Measurements from ENCODE around the gene C10orf120.

Gene C10orf120

GRCh38 chr10:122701652-122702051, 2.0 kb upstream of the C10orf120 start:
- H3K36me3 Mint-ChIP-seq (ENCODE audit: low read depth) = no peaks in the 10 kb centered on the region
- H3K4me3 Mint-ChIP-seq = no peak overlapping the region
- H3K27me3 Mint-ChIP-seq (ENCODE audit: low read depth, poor library complexity) = peaks cover 4% of the 10 kb centered on the region
- DNase-seq = no peak
- H3K9me3 Mint-ChIP-seq = no peaks in the 10 kb centered on the region
- no peak overlapping the region for H3K27ac Mint-ChIP-seq
- H3K4me1 Mint-ChIP-seq = no peaks in the 10 kb centered on the region
- TF ChIP-seq, protein P1, sequence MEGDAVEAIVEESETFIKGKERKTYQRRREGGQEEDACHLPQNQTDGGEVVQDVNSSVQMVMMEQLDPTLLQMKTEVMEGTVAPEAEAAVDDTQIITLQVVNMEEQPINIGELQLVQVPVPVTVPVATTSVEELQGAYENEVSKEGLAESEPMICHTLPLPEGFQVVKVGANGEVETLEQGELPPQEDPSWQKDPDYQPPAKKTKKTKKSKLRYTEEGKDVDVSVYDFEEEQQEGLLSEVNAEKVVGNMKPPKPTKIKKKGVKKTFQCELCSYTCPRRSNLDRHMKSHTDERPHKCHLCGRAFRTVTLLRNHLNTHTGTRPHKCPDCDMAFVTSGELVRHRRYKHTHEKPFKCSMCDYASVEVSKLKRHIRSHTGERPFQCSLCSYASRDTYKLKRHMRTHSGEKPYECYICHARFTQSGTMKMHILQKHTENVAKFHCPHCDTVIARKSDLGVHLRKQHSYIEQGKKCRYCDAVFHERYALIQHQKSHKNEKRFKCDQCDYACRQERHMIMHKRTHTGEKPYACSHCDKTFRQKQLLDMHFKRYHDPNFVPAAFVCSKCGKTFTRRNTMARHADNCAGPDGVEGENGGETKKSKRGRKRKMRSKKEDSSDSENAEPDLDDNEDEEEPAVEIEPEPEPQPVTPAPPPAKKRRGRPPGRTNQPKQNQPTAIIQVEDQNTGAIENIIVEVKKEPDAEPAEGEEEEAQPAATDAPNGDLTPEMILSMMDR (IDR thresholded peaks at IDR 0.05) = no peak

DNA sequence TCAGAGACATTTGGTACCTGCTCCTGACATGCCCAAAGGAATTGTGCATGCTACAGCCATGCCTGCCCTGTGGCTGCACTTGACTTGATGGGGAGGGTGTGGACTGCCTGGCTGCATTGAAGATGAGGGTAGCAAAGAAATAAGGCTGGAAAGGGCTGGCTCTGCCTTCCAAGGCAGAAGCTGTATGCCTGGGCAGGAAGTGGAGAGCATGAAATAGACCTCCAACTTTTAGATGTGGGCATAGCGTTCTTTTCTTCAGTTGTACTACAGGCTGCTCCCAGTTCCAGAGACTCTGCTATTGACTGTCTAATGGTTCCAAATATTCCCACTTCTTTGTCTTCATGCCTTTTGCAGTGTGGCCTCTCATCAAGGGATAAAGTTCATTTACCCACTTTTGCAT, 3.0 kb downstream of the C10orf120 start:
- H3K9me3 Mint-ChIP-seq = peaks cover 5% of the 10 kb centered on the region
- no peak for DNase-seq
- no peaks in the 10 kb centered on the region for H3K36me3 Mint-ChIP-seq (ENCODE audit: low read depth)
- TF ChIP-seq, protein P1 (IDR thresholded peaks at IDR 0.05) = no peak
- no peaks in the 10 kb centered on the region for H3K4me1 Mint-ChIP-seq
- no peak overlapping the region for H3K4me3 Mint-ChIP-seq
- peaks cover 19% of the 10 kb centered on the region for H3K27me3 Mint-ChIP-seq (ENCODE audit: low read depth, poor library complexity)
- H3K27ac Mint-ChIP-seq = no peak overlapping the region

DNA sequence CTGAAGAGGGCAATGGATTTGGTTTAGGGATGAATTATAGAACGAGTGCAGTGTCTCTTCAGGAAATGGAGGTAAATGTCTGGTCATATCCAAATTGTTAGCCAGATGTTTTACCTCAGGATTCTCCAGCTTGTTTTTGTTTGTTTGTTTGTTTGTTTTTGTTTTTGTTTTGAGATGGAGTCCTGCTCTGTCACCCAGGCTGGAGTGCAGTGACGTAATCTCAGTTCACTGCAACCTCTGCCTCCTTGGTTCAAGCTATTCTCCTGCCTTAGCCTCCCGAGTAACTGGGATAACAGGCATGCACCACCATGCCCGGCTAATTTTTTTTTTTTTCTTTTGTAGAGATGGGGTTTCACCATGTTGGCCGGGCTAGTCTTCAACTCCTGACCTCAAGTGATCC, 6.9 kb downstream of the C10orf120 start:
- Mint-ChIP-seq H3K36me3 (ENCODE audit: low read depth) (no peaks in the 10 kb centered on the region), H3K4me3 (no peak overlapping the region), H3K9me3 (peaks cover 5% of the 10 kb centered on the region), H3K27ac (no peak overlapping the region), H3K27me3 (ENCODE audit: low read depth, poor library complexity) (peaks cover 45% of the 10 kb centered on the region), H3K4me1 (peaks cover 11% of the 10 kb centered on the region)
- TF ChIP-seq, protein P1 (IDR thresholded peaks at IDR 0.05) = no peak
- no peak for DNase-seq

GRCh38 chr10:122689146-122689820, 10.4 kb downstream of the C10orf120 start:
- Mint-ChIP-seq H3K4me1 (peaks cover 13% of the 10 kb centered on the region), H3K9me3 (peaks cover 13% of the 10 kb centered on the region), H3K36me3 (ENCODE audit: low read depth) (no peaks in the 10 kb centered on the region), H3K27ac (no peak overlapping the region), H3K27me3 (ENCODE audit: low read depth, poor library complexity) (peaks cover 53% of the 10 kb centered on the region), H3K4me3 (no peak overlapping the region)
- TF ChIP-seq, protein P1 (IDR thresholded peaks at IDR 0.05) = no peak
- DNase-seq = no peak

- no peak for DNase-seq
- H3K4me3 Mint-ChIP-seq = no peak overlapping the region
- no peak overlapping the region for H3K27ac Mint-ChIP-seq
- H3K36me3 Mint-ChIP-seq (ENCODE audit: low read depth) = no peaks in the 10 kb centered on the region
- TF ChIP-seq, protein P1 (IDR thresholded peaks at IDR 0.05) = no peak
- peaks cover 58% of the 10 kb centered on the region for H3K27me3 Mint-ChIP-seq (ENCODE audit: low read depth, poor library complexity)
- H3K9me3 Mint-ChIP-seq = peaks cover 13% of the 10 kb centered on the region
- H3K4me1 Mint-ChIP-seq = peaks cover 13% of the 10 kb centered on the region
These were observed 11.2 kb downstream of the C10orf120 start for GRCh38 chr10:122688293-122688989.

GRCh38 chr10:122682522-122682921, 17.1 kb downstream of the C10orf120 start:
- Mint-ChIP-seq H3K27ac (no peak overlapping the region), H3K9me3 (peaks cover 13% of the 10 kb centered on the region), H3K4me1 (no peaks in the 10 kb centered on the region), H3K4me3 (no peak overlapping the region), H3K36me3 (ENCODE audit: low read depth) (no peaks in the 10 kb centered on the region), H3K27me3 (ENCODE audit: low read depth, poor library complexity) (peaks cover 40% of the 10 kb centered on the region)
- TF ChIP-seq, protein P1 (IDR thresholded peaks at IDR 0.05) = no peak
- DNase-seq = no peak

All from nephron progenitor cell (in vitro differentiated cells).